T-helper 22 cell (primary cell): ENCODE data around the gene ST6GAL2.

Source experiments
- DNase-seq: peaks from one replicate; pipeline ENCODE4 v3.0.0-alpha.2; 2020; ENCODE audit warnings: low read depth

The ST6GAL2 gene

GRCh38 chr2:106864051-106864450, 21.9 kb downstream of the ST6GAL2 start:
- DNase-seq: no peak

DNA sequence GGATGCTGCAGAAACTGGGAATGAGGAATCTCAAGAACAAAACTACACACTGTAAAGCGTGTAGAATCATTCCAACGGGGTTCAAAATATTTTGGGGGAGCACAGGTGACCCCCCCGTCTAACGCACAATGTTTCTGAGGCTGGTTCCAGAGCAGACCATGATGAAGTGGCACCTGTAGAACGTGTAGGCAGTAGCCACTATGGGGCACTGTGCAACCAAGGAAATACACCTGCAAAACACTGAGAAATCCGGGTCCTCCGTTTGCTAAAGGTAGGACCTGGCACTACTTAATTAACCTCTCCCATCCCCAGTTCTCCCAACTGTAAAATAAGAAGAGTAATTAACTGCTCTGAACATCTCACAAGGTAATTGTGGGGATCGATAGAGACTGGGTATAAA, 22.6 kb downstream of the ST6GAL2 start:
- DNase-seq: no peak

- no peak for DNase-seq
Measured at GRCh38 chr2:106859498-106859897, 26.5 kb downstream of the ST6GAL2 start.

- DNase-seq: no peak
Measured at GRCh38 chr2:106858810-106859209, 27.2 kb downstream of the ST6GAL2 start.

- DNase-seq: no peak
Measured at GRCh38 chr2:106857882-106858478, 28.0 kb downstream of the ST6GAL2 start.

GRCh38 chr2:106853631-106854030, 32.3 kb downstream of the ST6GAL2 start:
- no peak for DNase-seq

DNA sequence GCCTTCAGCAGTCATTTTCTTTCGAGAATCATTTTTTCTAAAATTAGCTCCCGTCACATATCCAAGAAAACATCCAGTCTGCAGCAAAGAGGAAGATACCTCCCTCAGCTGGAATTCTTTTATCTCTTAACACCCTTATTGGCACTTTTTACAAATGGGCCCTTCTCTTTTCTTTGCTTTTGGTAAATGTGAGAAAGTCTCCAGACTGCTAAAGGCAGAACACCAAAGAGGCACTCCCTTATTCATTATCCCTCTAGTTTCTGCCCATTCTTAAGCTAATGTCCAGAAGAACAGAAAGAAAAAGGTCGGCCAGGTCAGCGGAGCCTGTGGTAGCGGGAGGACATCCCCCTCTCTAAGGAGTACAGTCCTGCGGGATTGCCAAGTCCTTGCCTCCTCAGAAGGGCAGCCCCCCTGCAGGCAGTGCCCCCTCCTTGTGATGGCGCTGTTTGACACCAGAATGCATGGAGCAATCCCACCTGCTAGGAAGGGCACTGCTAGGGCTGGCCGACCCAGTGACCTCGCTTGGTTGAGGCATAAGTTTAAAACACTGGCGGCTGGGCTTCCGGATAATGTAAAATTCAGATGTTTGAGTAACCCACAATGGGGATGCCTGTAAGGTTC, 34.0 kb downstream of the ST6GAL2 start:
- DNase-seq: no peak

DNA sequence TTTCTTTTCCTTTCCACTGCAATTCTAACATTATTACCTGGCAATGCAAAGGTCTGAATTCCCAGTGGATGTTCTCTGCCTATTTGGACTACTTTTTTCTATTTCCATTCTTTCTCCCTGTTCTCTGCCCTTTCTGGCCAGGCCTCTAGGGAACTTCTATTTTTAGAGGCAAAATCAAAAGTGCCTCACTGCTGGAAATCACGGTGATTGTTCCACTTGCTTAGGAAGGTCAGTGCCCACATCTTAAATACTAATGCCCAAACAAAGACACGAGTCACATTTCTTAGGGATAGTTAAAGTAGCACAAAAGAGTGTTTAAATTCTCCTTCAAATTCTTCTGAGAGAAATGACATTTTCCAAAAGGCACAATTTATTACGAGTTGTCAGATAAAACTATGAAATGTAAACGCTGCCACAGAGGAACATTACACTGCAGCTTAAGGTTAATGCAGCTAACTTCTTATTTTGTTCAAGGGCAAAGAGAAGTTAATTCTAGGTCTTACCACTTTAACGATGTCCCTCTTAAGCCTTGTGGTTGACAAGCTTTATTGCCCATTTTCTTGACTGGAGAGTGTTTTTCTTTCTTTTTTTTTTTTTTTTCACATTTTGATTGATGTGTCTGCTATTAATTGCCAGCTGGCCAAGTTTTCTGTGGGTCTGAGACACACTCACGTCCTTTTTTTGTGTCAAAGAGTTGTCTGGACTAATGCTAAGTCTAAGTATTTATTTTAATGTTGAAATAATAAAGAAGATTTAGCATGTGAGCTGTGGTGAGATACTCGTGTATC, 34.7 kb downstream of the ST6GAL2 start:
- DNase-seq: no peak

DNA sequence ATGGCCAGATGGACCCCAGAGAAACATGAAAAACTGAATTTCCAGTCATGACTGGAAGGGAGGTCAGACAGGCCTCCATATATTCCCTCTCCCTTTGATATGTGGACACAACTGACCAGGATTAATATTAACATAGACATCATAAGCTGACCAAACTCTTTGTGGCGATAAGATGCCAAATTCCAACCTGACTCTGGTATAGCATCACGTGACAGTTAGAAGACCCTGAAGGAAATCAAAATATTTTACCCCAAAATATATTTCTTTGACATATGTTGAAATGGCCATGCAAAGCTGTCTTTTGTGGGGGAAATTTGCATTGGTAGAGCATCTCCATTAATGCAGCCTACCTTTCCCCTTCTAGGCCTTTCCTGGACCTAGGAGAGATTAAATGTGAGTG, 36.7 kb downstream of the ST6GAL2 start:
- no peak for DNase-seq

DNA sequence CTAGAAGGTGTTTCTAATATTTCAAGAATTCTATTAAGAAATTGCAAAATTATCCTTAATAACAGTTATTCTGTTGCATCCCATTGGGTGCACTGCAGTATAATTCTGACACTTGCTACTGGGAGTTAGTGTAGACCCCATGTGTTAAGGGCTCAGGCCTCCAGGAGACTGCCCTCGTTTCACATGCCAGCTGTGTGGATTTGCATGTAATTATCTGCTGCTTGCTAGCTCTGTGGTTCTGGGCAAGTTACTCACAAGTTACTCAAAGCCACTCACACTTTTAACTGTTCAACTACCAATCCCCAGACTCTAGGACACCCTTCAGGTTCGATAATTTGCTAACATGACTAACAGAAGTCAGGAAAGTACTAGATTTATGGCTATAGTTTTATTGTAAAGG, 38.6 kb downstream of the ST6GAL2 start:
- DNase-seq: no peak

DNA sequence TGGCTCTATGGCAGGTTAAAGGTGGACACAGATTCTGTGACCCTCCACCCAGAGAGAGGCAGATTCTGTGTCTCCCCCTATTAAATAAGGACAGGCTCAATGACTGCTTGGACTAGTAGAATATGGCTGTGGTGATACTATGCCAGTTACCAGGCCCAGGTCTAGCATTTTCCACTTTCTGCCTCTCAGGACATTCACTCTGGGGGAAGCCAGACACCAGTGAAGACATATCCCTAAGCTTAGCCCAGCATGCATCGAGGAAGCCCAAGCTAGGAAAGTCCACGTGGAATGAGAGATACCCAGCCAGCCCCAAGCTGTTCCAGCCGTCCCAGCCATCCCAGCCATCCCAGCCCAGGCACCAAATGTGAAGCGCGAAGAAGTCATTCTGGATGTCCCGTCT, 40.3 kb downstream of the ST6GAL2 start:
- no peak for DNase-seq

GRCh38 chr2:106843910-106844250, 42.1 kb downstream of the ST6GAL2 start:
- DNase-seq: no peak

GRCh38 chr2:106843001-106843909, 42.7 kb downstream of the ST6GAL2 start:
- DNase-seq: no peak

- no peak for DNase-seq
Measured at GRCh38 chr2:106841886-106842645, 43.9 kb downstream of the ST6GAL2 start.

DNA sequence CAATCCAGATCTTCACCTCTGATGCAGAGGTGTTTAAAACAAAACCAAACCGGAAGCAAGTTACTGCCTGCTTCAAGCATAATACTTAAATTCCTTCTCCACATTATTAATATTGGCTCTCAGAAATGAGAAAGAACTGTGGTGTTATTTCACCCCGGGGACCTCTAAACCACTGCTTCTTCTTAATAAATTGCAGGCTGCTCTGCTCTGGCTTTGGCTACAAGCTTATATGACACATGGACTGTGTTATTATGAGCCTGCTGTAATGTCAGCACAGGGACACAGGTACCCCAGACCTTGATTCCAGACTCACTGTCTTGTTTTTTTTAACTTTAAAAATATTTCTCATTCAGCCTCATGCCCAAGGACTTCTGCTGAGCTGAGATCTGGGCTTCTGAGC, 45.1 kb downstream of the ST6GAL2 start:
- DNase-seq: no peak

DNA sequence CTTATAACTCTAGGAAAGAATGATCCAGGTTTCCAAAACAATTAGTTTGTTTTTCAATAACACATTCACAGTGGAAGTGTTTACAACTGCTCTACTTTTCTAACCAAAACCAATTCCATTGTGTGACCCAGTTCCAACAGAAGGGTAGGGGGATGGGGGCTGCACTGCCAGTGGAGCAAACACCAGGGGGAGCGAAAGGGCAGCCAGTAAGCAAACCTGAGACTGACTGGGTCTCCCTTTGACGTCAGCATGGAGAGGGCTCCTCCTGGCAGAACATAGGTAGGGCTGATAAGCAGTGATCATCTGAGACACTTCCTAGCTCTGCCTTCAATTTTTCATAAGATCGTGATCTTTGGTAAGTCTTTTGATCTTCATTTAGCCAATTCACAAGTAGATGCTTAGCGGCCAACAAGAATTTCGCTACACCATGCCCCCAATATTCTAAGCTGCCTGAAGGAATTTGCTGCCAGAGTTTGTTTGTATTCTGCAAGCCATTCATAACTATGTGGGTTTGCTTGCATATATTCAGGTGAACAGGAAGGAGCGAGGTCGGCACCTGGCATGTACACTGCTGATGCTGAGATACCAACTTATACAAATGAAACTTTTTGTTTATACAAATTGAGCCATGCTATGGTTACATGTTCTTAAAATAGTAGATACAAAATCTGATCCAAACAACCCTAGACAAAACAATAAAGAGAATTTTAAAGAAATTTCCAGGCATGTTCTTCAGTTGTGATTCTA, 45.9 kb downstream of the ST6GAL2 start:
- no peak for DNase-seq

- DNase-seq: no peak
Measured at GRCh38 chr2:106833256-106833655, 52.7 kb downstream of the ST6GAL2 start.

- no peak for DNase-seq
Measured at GRCh38 chr2:106831816-106832569, 54.0 kb downstream of the ST6GAL2 start.

- no peak for DNase-seq
Measured at GRCh38 chr2:106831241-106831640, 54.7 kb downstream of the ST6GAL2 start.

GRCh38 chr2:106830191-106830590, 55.8 kb downstream of the ST6GAL2 start:
- DNase-seq: no peak
